GM23338 (cell line): ENCODE data around the gene PABPC1L. TPM values are rescaled to one million over a fixed set of nuclear protein-coding genes. Genes with fewer than 3 reads are reported as not detected.

Source experiments
- ATAC-seq: fragments of 200-7000 bp; cut with Tn5 transposase; 3 replicates; pipeline ENCODE4 v1.9.1; 2020
- DNase-seq: peaks from one replicate; pipeline ENCODE4 v3.0.0-alpha.2; 2015; ENCODE audit warnings: low spot score
- H2AFZ ChIP-seq: fragments of 200-600 bp; sonication (generic); 2 replicates; pipeline ENCODE4 v1.8.0; 2016; ENCODE audit warnings: antibody characterized with exemption, mild to moderate bottlenecking, moderate library complexity
- H3F3A ChIP-seq: fragments of 200-600 bp; sonication (generic); replicated peaks from 2 replicates; pipeline ENCODE4 v1.8.0; 2017; ENCODE audit warnings: antibody characterized with exemption, mixed run types, low read depth
- H3K27ac ChIP-seq: fragments of 200-600 bp; sonication (generic); 2 replicates; pipeline ENCODE4 v1.6.1; 2016; ENCODE audit warnings: low read depth
- H3K27me3 ChIP-seq: fragments of 200-600 bp; sonication (generic); 2 replicates; pipeline ENCODE4 v1.8.0; 2016; ENCODE audit warnings: mild to moderate bottlenecking, mixed run types, moderate library complexity; ENCODE audit not compliant: insufficient read depth
- H3K36me3 ChIP-seq: fragments of 200-600 bp; sonication (generic); 2 replicates; pipeline ENCODE4 v1.8.0; 2016; ENCODE audit warnings: mild to moderate bottlenecking; ENCODE audit not compliant: insufficient read depth
- H3K4me1 ChIP-seq: fragments of 200-600 bp; sonication (generic); 2 replicates; pipeline ENCODE4 v1.8.0; 2016; ENCODE audit warnings: mild to moderate bottlenecking, moderate library complexity; ENCODE audit not compliant: insufficient read depth
- H3K4me2 ChIP-seq: fragments of 200-600 bp; sonication (generic); 2 replicates; pipeline ENCODE4 v1.7.1; 2017; ENCODE audit warnings: mixed run types
- H3K4me3 ChIP-seq: fragments of 200-600 bp; sonication (generic); 2 replicates; pipeline ENCODE4 v1.6.1; 2016; ENCODE audit warnings: mixed run types
- H3K79me2 ChIP-seq: fragments of 200-600 bp; sonication (generic); replicated peaks from 2 replicates; pipeline ENCODE4 v1.8.0; 2017; ENCODE audit warnings: mild to moderate bottlenecking; ENCODE audit not compliant: insufficient read depth
- H3K9me2 ChIP-seq: fragments of 200-600 bp; sonication (generic); 2 replicates; pipeline ENCODE4 v1.8.0; 2017; ENCODE audit not compliant: insufficient read depth
- H4K20me1 ChIP-seq: fragments of 200-600 bp; sonication (generic); replicated peaks from 2 replicates; pipeline ENCODE4 v1.8.0; 2017; ENCODE audit warnings: mild to moderate bottlenecking; ENCODE audit not compliant: insufficient read depth
- H3K27ac Mint-ChIP-seq: 2 replicates; pipeline ENCODE4 v1.8.0; 2020; ENCODE audit warnings: inconsistent platforms, mild to moderate bottlenecking, moderate library complexity, mixed read lengths
- H3K27me3 Mint-ChIP-seq: 3 replicates; pipeline ENCODE4 v1.8.0; 2022; ENCODE audit warnings: low read depth, mild to moderate bottlenecking, moderate library complexity, mixed read lengths, inconsistent platforms; ENCODE audit not compliant: insufficient read depth, poor library complexity
- H3K36me3 Mint-ChIP-seq: 3 replicates; pipeline ENCODE4 v1.8.0; 2021; ENCODE audit warnings: low read depth, mild to moderate bottlenecking, inconsistent platforms, moderate library complexity, mixed read lengths
- H3K4me1 Mint-ChIP-seq: 3 replicates; pipeline ENCODE4 v1.8.0; 2020; ENCODE audit warnings: mild to moderate bottlenecking, inconsistent platforms, mixed read lengths
- H3K4me3 Mint-ChIP-seq: 3 replicates; pipeline ENCODE4 v1.8.0; 2021; ENCODE audit warnings: moderate library complexity, mild to moderate bottlenecking, inconsistent platforms, mixed read lengths
- H3K9me3 Mint-ChIP-seq: 3 replicates; pipeline ENCODE4 v1.8.0; 2020; ENCODE audit warnings: moderate library complexity, mild to moderate bottlenecking, inconsistent platforms, mixed read lengths
- CREB1 ChIP-seq: fragments of 250-450 bp; sonication (Bioruptor Pico); IDR thresholded peaks from 2 replicates; pipeline ENCODE4 v1.5.0; 2020; ENCODE audit warnings: low read depth, mild to moderate bottlenecking, moderate library complexity
- CTCF ChIP-seq, 2 experiments: fragments of 200-600 bp in 1 of 2; sonication (generic) in 1 of 2; conservative IDR thresholded peaks; 2 replicates each; pipeline versions ENCODE4 v1.5.1 to v1.6.1; 2016 to 2017; ENCODE audit warnings: antibody characterized with exemption in 2 of 2, low read depth in 2 of 2, mild to moderate bottlenecking in 2 of 2, moderate library complexity in 1 of 2
- ETS1 ChIP-seq: IDR thresholded peaks from 2 replicates; pipeline ENCODE4 v1.6.1; 2016; ENCODE audit warnings: antibody characterized with exemption
- EZH2 ChIP-seq: fragments of 200-600 bp; sonication (generic); IDR thresholded peaks from one replicate; pipeline ENCODE4 v1.8.0; 2017; ENCODE audit warnings: antibody characterized with exemption, mild to moderate bottlenecking, low read depth; ENCODE audit not compliant: unreplicated experiment
- EZH2phosphoT487 ChIP-seq: fragments of 200-600 bp; sonication (generic); IDR thresholded peaks from one replicate; pipeline ENCODE4 v1.8.1; 2018; ENCODE audit warnings: antibody characterized with exemption; ENCODE audit not compliant: unreplicated experiment
- JUNB ChIP-seq: IDR thresholded peaks from one replicate; pipeline ENCODE4 v1.6.1; 2016; ENCODE audit warnings: antibody characterized with exemption; ENCODE audit not compliant: unreplicated experiment
- NANOG ChIP-seq: IDR thresholded peaks from 2 replicates; pipeline ENCODE4 v1.6.1; 2016; ENCODE audit warnings: antibody characterized with exemption, borderline replicate concordance
- POLR2AphosphoS5 ChIP-seq: IDR thresholded peaks from 2 replicates; pipeline ENCODE4 v1.6.1; 2016; ENCODE audit warnings: antibody characterized with exemption, low read depth
- REST ChIP-seq: IDR thresholded peaks from one replicate; pipeline ENCODE4 v1.6.1; 2018; ENCODE audit warnings: antibody characterized with exemption; ENCODE audit not compliant: unreplicated experiment
- STAT1 ChIP-seq: IDR thresholded peaks from one replicate; pipeline ENCODE4 v1.6.1; 2016; ENCODE audit warnings: antibody characterized with exemption; ENCODE audit not compliant: unreplicated experiment
- ZNF114 ChIP-seq: fragments of 250-450 bp; sonication (Bioruptor Pico); IDR thresholded peaks from 2 replicates; pipeline ENCODE4 v1.5.0; 2020; ENCODE audit warnings: mild to moderate bottlenecking, moderate library complexity
- ZNF331 ChIP-seq: fragments of 250-450 bp; sonication (Bioruptor Pico); IDR thresholded peaks from 2 replicates; pipeline ENCODE4 v1.5.0; 2020; ENCODE audit warnings: low read depth, mild to moderate bottlenecking, moderate library complexity
- ZNF462 ChIP-seq: fragments of 250-450 bp; sonication (Bioruptor Pico); IDR thresholded peaks from 2 replicates; pipeline ENCODE4 v1.5.0; 2020; ENCODE audit warnings: mild to moderate bottlenecking, moderate library complexity
- polyA plus RNA-seq: library from polyadenylated mRNA; unstranded; fragments of >200 nt; fragmentation: Nextera tagmentation; extraction: Ambion mirVana; gene quantifications from 2 replicates; pipeline ENCODE4 v1.2.1, GENCODE V29; 2016
- total RNA-seq: library from RNA; depleted of rRNA; stranded (reverse); fragments of >200 nt; shearing (Covaris generic); gene quantifications from 2 replicates; pipeline ENCODE4 v1.2.3, GENCODE V29; 2014

PABPC1L gene
- total and polyA plus RNA-seq, 2 experiments from 2014 or later, result 44.4 to 49.1 TPM

GRCh38 chr20:44969300-44969894, 59.5 kb downstream of the PABPC1L start:
- no peak overlapping the region for H3K4me3 ChIP-seq
- ATAC-seq (no peak), DNase-seq (no peak)
- Mint-ChIP-seq H3K9me3 (no peaks in the 10 kb centered on the region), H3K36me3 (peaks cover 14% of the 10 kb centered on the region; the same call in 2 of the 3 replicates), H3K4me3 (no peak overlapping the region), H3K27ac (no peak overlapping the region), H3K4me1 (peaks cover 37% of the 10 kb centered on the region), H3K27me3 (peaks cover 10% of the 10 kb centered on the region)
- peaks cover 18% of the 10 kb centered on the region for H3K4me1 ChIP-seq
- H3K27ac ChIP-seq, result no peak overlapping the region
- peaks cover 50% of the 10 kb centered on the region for H3K79me2 ChIP-seq
- TF ChIP-seq JUNB (no peak), EZH2 (no peak), STAT1 (no peak), POLR2AphosphoS5 (no peak), ZNF331 (CRISPR knock-in tag) (no peak), ETS1 (no peak), CREB1 (CRISPR knock-in tag) (no peak), CTCF (conservative IDR thresholded peaks at IDR 0.05; ENCODE audit: low read depth in 2 of 2) (no peak), ZNF114 (CRISPR knock-in tag) (no peak), ZNF462 (no peak), NANOG (no peak), REST (no peak), EZH2phosphoT487 (no peak)
- no peak overlapping the region for H3K4me2 ChIP-seq
- peaks cover 19% of the 10 kb centered on the region; the same call in 1 of the 2 replicates for H3K36me3 ChIP-seq
- H2AFZ ChIP-seq, result no peak overlapping the region
- H4K20me1 ChIP-seq, result peaks cover 15% of the 10 kb centered on the region
- no peaks in the 10 kb centered on the region for H3K9me2 ChIP-seq
- peaks cover 5% of the 10 kb centered on the region; the same call in 1 of the 2 replicates for H3K27me3 ChIP-seq
- peaks cover 6% of the 10 kb centered on the region; the same call in 1 of the 2 replicates for H3F3A ChIP-seq
